HG02759 (cell line): ENCODE data around the gene LAMC1.

Source experiments
- ATAC-seq: cut with Tn5 transposase; IDR thresholded peaks from one replicate; pipeline ENCODE4 v1.9.1; 2021; ENCODE audit warnings: mild to moderate bottlenecking, moderate library complexity; ENCODE audit not compliant: unreplicated experiment

Gene LAMC1

GRCh38 chr1:183023146-183023600, at the start of gene LAMC1:
Gene LAMC1 (plus strand): TSS chr1:183023420. CDS start chr1:183023717, 297 bp downstream.
- peak; percentile 41 for ATAC-seq

GRCh38 chr1:182974506-182975191, 48.6 kb upstream of the LAMC1 start:
- no peak for ATAC-seq

GRCh38 chr1:182977480-182977879, 45.7 kb upstream of the LAMC1 start:
- no peak for ATAC-seq

- ATAC-seq = no peak
Measured at GRCh38 chr1:182978151-182978853, 44.9 kb upstream of the LAMC1 start.

- no peak for ATAC-seq
Measured at GRCh38 chr1:182984138-182984537, 39.1 kb upstream of the LAMC1 start.

- no peak for ATAC-seq
Measured at GRCh38 chr1:182984621-182985020, 38.6 kb upstream of the LAMC1 start.

GRCh38 chr1:182985876-182986275, 37.3 kb upstream of the LAMC1 start:
- no peak for ATAC-seq

- no peak for ATAC-seq
Measured at GRCh38 chr1:182990413-182991144, 32.6 kb upstream of the LAMC1 start.

GRCh38 chr1:182993746-182994145, 29.5 kb upstream of the LAMC1 start:
- no peak for ATAC-seq

GRCh38 chr1:182995894-182996293, 27.3 kb upstream of the LAMC1 start:
- no peak for ATAC-seq

- no peak for ATAC-seq
Measured at GRCh38 chr1:182996816-182997215, 26.4 kb upstream of the LAMC1 start.

GRCh38 chr1:182998482-182998881, 24.7 kb upstream of the LAMC1 start:
- ATAC-seq = no peak

- ATAC-seq = no peak
Measured at GRCh38 chr1:183000167-183000962, 22.9 kb upstream of the LAMC1 start.

- no peak for ATAC-seq
Measured at GRCh38 chr1:183002267-183002666, 21.0 kb upstream of the LAMC1 start.

GRCh38 chr1:183002797-183003196, 20.4 kb upstream of the LAMC1 start:
- ATAC-seq = no peak

GRCh38 chr1:183003203-183003602, 20.0 kb upstream of the LAMC1 start:
- no peak for ATAC-seq

- no peak for ATAC-seq
Measured at GRCh38 chr1:183004141-183004540, 19.1 kb upstream of the LAMC1 start.

GRCh38 chr1:183011859-183012258, 11.4 kb upstream of the LAMC1 start:
- ATAC-seq = no peak

GRCh38 chr1:183012301-183012994, 10.8 kb upstream of the LAMC1 start:
- no peak for ATAC-seq

GRCh38 chr1:183019139-183019740, 4.0 kb upstream of the LAMC1 start:
- no peak for ATAC-seq
